Measurements from ENCODE around the gene GPR21. TPM values are rescaled to one million over a fixed set of nuclear protein-coding genes. Genes with fewer than 3 reads are reported as not detected.
A peak's percentile ranks its signal among the peaks of the same experiment; 100 is the strongest.

GPR21 gene
- total RNA-seq, 1 donor from 2014 or later = 0.55 TPM

GRCh38 chr9:123031963-123032362, 1.5 kb upstream of the GPR21 start:
- ATAC-seq = no peak
- no peak for DNase-seq (ENCODE audit: low spot score)

- ATAC-seq (no peak), DNase-seq (ENCODE audit: low spot score) (no peak)
Measured at GRCh38 chr9:123033864-123034601, 566 bp downstream of the GPR21 start.

GRCh38 chr9:123034881-123035510, 1.5 kb downstream of the GPR21 start:
- DNase-seq (ENCODE audit: low spot score) (no peak), ATAC-seq (no peak)

- ATAC-seq = no peak
- DNase-seq (ENCODE audit: low spot score) = no peak
Measured at GRCh38 chr9:123035791-123036190, 2.3 kb downstream of the GPR21 start.

GRCh38 chr9:123036893-123037545, 3.6 kb downstream of the GPR21 start:
- DNase-seq (ENCODE audit: low spot score) = no peak
- ATAC-seq = no peak

GRCh38 chr9:123039617-123040219, 6.3 kb downstream of the GPR21 start:
- peak; percentile 80 for ATAC-seq

GRCh38 chr9:123040801-123041200, 7.3 kb downstream of the GPR21 start:
- ATAC-seq (no peak), DNase-seq (ENCODE audit: low spot score) (no peak)

More at GRCh38 chr9:123039617-123040219, 6.3 kb downstream of the GPR21 start:
- DNase-seq (ENCODE audit: low spot score) = no peak

GRCh38 chr9:123041489-123041888, 8.0 kb downstream of the GPR21 start:
- DNase-seq (ENCODE audit: low spot score) (no peak), ATAC-seq (no peak)

- ATAC-seq (no peak), DNase-seq (ENCODE audit: low spot score) (no peak)
Measured at GRCh38 chr9:123043081-123043939, 9.8 kb downstream of the GPR21 start.

GRCh38 chr9:123044586-123044985, 11.1 kb downstream of the GPR21 start:
- no peak for ATAC-seq
- DNase-seq (ENCODE audit: low spot score) = no peak

- ATAC-seq = peak; percentile 85
- no peak for DNase-seq (ENCODE audit: low spot score)
Measured at GRCh38 chr9:123046406-123047195, 13.1 kb downstream of the GPR21 start.

- DNase-seq (ENCODE audit: low spot score) (no peak), ATAC-seq (no peak)
Measured at GRCh38 chr9:123048748-123049147, 15.3 kb downstream of the GPR21 start.

- DNase-seq (ENCODE audit: low spot score) (peak; percentile 47), ATAC-seq (peak; percentile 72)
Measured at GRCh38 chr9:123049589-123050222, 16.2 kb downstream of the GPR21 start.

- no peak for ATAC-seq
Measured at GRCh38 chr9:123053046-123053445, 19.6 kb downstream of the GPR21 start.

GRCh38 chr9:123053711-123054110, 20.2 kb downstream of the GPR21 start:
- no peak for ATAC-seq
- DNase-seq (ENCODE audit: low spot score) = no peak

More at GRCh38 chr9:123053046-123053445, 19.6 kb downstream of the GPR21 start:
- no peak for DNase-seq (ENCODE audit: low spot score)

GRCh38 chr9:123058834-123059233, 25.4 kb downstream of the GPR21 start:
- no peak for DNase-seq (ENCODE audit: low spot score)
- peak; percentile 40 for ATAC-seq

GRCh38 chr9:123059472-123060220, 26.2 kb downstream of the GPR21 start:
- peak; percentile 47 for ATAC-seq
- no peak for DNase-seq (ENCODE audit: low spot score)

- no peak for ATAC-seq
- DNase-seq (ENCODE audit: low spot score) = no peak
Measured at GRCh38 chr9:123061216-123061615, 27.7 kb downstream of the GPR21 start.

All from left lobe of liver (tissue), 2 donors.